Measurements from ENCODE around the gene SLC5A6. TPM values are rescaled to one million over a fixed set of nuclear protein-coding genes. Genes with fewer than 3 reads are reported as not detected.

The SLC5A6 gene
- total and polyA plus RNA-seq, 12 donors: 5.3 to 20.5 (median 9.1) TPM

- intact Hi-C loops (cut with DNase I): loop anchor here in 1 of 10 donors (10.0 kb wide), 1 partner anchor 109 kb away; the partner anchor contains the start of gene TRIM54
- Histone ChIP-seq H3K27me3 (peaks cover 0 to 37% (median 17%) of the 10 kb centered on the region in 7 donors), H3K36me3 (no peaks in the 10 kb centered on the region), H3K4me1 (peaks cover 0 to 5% (median 0%) of the 10 kb centered on the region in 9 donors), H3K27ac (no peak overlapping the region), H3K9me3 (no peaks in the 10 kb centered on the region), H3K4me3 (no peak overlapping the region)
- 74 to 79% methylated on average over 8 of the region's 8 CpGs for WGBS, 2 donors
- TF ChIP-seq, protein P1, sequence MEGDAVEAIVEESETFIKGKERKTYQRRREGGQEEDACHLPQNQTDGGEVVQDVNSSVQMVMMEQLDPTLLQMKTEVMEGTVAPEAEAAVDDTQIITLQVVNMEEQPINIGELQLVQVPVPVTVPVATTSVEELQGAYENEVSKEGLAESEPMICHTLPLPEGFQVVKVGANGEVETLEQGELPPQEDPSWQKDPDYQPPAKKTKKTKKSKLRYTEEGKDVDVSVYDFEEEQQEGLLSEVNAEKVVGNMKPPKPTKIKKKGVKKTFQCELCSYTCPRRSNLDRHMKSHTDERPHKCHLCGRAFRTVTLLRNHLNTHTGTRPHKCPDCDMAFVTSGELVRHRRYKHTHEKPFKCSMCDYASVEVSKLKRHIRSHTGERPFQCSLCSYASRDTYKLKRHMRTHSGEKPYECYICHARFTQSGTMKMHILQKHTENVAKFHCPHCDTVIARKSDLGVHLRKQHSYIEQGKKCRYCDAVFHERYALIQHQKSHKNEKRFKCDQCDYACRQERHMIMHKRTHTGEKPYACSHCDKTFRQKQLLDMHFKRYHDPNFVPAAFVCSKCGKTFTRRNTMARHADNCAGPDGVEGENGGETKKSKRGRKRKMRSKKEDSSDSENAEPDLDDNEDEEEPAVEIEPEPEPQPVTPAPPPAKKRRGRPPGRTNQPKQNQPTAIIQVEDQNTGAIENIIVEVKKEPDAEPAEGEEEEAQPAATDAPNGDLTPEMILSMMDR (IDR thresholded peaks at IDR 0.05): no peak
- no peak for DNase-seq
- ATAC-seq: no peak
Measured at GRCh38 chr2:27175330-27175729, 36.7 kb downstream of the SLC5A6 start.

- Histone ChIP-seq H3K36me3 (no peaks in the 10 kb centered on the region), H3K9me3 (no peaks in the 10 kb centered on the region), H3K4me3 (no peak overlapping the region), H3K4me1 (peaks cover 0 to 12% (median 0%) of the 10 kb centered on the region in 9 donors), H3K27me3 (peaks cover 0 to 32% (median 17%) of the 10 kb centered on the region in 7 donors), H3K27ac (no peak overlapping the region)
- intact Hi-C loops (cut with DNase I): loop anchor here in 1 of 10 donors (10.0 kb wide), 1 partner anchor 110 kb away; the partner anchor contains the start of gene TRIM54
- ATAC-seq: no peak
- DNase-seq: no peak
- TF ChIP-seq, protein P1 (IDR thresholded peaks at IDR 0.05): no peak
- WGBS, 2 donors: 69 to 74% methylated on average over 6 of the region's 6 CpGs
Measured at GRCh38 chr2:27174638-27175037, 37.4 kb downstream of the SLC5A6 start.

DNA sequence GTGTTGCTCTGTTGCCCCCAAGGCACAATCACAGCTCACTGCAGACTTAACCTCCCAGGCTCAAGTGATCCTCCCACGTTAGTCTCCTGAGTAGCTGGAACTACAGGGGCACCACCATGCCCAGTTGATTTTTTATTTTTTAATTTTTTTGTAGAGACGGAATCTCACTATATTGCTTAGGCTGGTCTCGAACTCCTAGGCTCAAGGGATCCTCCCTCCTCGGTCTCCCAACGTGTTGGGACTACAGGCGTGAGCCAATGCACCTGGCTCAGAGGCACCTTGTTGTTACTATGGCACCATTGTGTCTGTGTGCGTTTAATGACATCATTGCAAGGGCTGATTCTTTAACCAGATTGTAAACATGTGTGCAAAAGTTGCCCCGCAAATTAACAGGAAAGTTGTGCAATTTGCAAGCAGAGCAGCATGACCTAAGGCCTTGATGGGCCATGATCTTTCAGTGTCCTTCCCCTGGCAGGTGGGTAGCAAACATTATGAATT, 40.7 kb downstream of the SLC5A6 start:
- Histone ChIP-seq H3K4me1 (peaks cover 0 to 15% (median 0%) of the 10 kb centered on the region in 9 donors), H3K36me3 (no peaks in the 10 kb centered on the region), H3K27me3 (peaks cover 0 to 14% (median 4%) of the 10 kb centered on the region in 7 donors), H3K27ac (no peak overlapping the region), H3K4me3 (no peak overlapping the region), H3K9me3 (no peaks in the 10 kb centered on the region)
- no peak for DNase-seq
- intact Hi-C loops (cut with DNase I): loop anchor here in 1 of 10 donors (10.0 kb wide), 1 partner anchor 113 kb away; the partner anchor contains the start of gene TRIM54
- 82 to 83% methylated on average over 8 of the region's 8 CpGs for WGBS, 2 donors
- no peak for ATAC-seq
- TF ChIP-seq, protein P1 (IDR thresholded peaks at IDR 0.05): no peak

GRCh38 chr2:27170581-27171337, 41.3 kb downstream of the SLC5A6 start:
- ATAC-seq (no peak), DNase-seq (no peak)

More at GRCh38 chr2:27170581-27171337, 41.3 kb downstream of the SLC5A6 start:
- 69 to 80% methylated on average over 6 of the region's 6 CpGs for WGBS, 2 donors
- Histone ChIP-seq H3K9me3 (no peaks in the 10 kb centered on the region), H3K4me3 (no peak overlapping the region), H3K36me3 (no peaks in the 10 kb centered on the region), H3K27me3 (peaks cover 0 to 10% (median 4%) of the 10 kb centered on the region in 7 donors), H3K4me1 (peaks cover 0 to 15% (median 0%) of the 10 kb centered on the region in 9 donors), H3K27ac (no peak overlapping the region)
- TF ChIP-seq, protein P1 (IDR thresholded peaks at IDR 0.05): no peak
- intact Hi-C loops (cut with DNase I): loop anchor here in 1 of 10 donors (10.0 kb wide), 1 partner anchor 114 kb away; the partner anchor contains the start of gene TRIM54

All from heart right ventricle (tissue), 16 donors.